COR-L47 (cell line): ENCODE results near the gene ACAD9.
"Not testable (repeated sequence)": the region's sequence is repeated elsewhere in the genome, so short reads cannot be mapped to it uniquely, and the experiment has no call there.

Experiments used
- DNase-seq: peaks from one replicate; lab custom pipeline; 2025; lab: John Stamatoyannopoulos, UW

Gene ACAD9

DNA sequence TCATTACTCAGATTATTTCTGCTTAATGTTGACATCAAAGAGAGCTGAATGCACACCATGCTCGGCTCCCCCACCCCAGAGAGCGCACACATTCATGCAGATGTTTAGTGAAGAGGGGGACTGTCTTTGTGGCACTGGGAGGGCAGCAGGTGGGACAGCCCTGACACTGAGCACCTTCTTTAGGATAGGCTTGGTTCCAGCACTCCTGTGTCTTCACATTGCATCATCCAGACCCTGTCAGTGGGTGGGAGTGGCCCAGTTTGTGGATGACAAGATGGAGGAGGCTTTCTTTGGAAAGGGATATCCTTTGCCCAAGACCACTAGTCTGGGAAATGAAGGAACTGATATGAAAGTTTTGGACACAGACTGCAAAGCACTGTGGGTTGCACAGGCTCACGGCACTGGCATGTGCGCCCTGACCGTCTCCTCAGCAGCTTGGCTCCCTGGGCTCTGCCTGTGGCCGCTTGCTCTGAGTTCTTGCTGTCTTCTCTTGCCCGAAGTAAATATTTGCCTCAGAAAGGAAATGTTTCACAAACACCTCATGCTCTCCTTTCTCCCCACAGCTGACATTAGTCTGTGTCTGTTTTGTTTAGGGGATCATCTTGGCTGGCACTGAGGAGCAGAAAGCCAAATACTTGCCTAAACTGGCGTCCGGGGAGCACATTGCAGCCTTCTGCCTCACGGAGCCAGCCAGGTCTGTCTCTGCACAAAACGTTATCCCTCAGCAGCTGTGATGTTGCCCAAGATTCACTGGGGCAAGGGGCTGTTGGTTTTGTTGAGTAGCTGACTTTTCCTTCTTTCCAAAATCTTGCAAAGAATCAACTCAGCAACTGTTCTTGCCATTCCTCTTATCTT is 16.6 kb downstream of the ACAD9 start:
- no peak for DNase-seq

DNA sequence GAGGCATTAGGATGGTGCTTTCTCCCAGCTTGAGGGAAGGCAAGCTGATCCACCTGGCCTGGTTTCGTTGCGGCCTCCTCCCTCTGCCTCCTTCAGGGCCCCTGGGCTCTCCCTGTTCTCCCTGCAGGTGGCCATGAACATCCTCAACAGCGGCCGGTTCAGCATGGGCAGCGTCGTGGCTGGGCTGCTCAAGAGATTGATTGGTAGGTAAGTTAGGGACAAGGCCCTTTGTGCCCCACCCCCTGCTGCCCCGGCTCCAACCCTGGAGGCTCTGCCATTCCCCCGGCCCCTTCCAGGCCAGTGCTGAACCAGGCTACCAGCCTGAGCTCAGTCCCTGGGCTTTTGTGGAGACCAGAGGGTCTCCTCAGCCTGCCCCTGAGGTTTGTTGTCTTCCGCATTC is 23.0 kb downstream of the ACAD9 start:
- no peak for DNase-seq

DNA sequence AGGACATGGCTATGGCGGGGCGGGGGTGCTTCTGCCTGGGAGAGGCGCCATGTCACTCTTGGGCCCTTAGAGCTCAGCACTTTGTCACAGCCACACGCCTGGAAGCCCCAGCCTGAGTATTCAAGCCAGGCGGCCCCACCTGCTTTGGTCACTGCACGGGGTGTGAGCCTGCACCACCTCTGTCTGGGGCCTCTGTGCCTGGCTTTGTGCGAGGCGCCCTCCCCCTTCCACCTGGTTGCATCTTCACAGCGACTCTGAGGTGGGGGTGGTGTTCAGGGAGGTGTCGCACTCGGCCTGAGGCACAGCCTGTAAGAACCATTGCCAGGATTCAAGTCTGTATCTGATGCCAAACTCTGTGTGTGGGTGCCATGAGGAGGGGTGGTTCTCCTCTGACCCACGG is 24.1 kb downstream of the ACAD9 start:
- no peak for DNase-seq

DNA sequence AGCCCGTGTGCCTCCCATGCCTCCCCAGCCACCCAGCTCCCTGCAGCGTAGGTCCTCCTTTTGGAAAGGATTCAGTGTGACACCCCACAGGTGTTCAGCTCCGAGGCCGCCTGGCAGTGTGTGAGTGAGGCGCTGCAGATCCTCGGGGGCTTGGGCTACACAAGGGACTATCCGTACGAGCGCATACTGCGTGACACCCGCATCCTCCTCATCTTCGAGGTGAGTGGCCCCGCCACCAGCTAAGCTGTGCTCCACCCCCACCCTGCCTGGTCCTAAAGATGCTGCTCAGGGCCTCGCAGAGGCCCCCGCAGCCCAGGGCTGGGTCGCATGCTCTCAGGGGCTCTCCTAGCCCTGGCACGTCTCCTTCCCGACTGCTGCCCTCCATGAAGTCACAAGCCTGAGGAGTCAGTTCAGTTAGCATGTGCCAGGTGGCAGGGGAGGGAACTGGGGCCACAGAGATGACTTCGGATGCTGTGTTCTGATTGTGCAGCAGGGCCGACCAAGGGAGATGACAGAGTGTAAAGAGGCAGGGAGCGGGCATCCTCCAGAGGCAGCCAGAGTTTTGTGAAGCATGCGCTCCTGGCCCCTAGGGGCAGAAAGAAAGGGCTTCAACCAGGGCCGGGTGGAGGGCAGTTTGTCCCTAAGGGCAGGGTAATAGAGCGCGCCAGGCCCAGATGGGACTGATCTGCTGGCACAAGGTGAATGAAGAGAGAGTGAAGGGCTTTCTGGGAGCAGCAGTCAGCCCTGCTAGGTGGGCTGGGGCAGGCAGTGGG is 26.8 kb downstream of the ACAD9 start:
- DNase-seq, result no peak

DNA sequence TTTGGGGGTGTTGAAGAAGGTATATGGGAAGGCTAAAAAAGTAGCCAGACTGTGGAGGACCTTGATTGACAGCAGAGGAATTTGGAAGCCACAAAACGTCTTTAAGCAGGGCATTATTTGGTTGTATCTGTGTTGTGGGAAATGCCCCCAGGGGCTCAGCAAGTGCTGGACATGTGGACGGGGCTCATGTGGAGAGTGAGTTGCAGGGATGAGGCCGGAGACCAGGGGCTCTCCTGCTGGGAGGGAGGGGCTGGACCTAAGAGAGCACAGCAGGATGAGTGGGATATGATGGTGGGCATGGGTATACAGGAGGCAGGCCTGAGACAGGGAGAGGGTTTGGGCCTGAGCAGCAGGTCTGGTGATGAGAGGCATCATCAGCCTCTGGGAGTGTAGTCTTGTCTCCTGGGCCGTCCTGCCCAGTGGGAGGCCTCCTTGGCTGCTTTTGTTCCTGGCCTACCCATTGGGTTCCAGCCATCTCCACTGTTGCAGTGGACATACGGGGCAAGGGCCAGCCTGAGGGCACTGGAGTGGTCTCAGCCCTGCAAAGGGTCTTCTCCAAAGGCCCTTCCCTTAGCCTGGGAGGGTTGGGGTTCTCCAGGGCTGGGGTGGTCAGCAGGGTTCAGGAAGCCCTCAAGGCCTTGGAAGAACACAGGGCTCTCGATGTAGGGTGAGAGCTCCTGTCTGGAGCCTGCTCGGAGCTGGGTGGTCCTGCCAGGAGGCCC is 27.5 kb downstream of the ACAD9 start:
- DNase-seq, result no peak

DNA sequence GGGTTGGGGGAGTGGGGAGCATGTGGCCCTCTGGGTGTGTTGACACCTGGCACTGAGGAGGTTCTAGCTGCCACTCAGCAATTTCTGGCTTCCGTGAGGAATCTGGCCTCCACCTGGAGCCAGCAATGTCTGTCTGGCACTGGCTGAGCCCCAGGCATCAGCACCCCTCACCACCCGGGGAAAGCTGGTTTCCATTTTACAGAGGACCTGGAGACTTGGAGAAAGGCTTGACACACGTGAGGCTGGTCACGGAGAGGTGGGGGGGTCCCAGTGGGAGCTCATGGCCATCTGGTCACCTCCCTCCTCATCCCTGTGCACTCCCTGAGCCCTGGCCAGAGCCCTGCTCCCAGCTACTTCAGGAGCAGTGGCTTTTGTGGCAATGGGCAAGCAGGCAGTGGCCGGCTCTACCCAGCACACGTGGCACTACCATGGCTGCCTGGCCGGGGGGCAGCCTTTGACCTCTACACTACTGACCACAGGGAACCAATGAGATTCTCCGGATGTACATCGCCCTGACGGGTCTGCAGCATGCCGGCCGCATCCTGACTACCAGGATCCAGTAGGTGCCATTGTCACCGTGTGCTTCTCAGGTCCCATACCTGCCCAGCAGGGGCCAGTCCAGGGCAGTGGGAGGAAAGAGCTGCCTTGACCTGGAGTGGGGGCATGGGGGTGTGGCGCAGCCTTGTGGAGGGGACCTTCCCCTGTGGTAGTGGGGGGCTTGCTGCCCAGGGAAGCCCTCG is 28.5 kb downstream of the ACAD9 start:
- no peak for DNase-seq

DNA sequence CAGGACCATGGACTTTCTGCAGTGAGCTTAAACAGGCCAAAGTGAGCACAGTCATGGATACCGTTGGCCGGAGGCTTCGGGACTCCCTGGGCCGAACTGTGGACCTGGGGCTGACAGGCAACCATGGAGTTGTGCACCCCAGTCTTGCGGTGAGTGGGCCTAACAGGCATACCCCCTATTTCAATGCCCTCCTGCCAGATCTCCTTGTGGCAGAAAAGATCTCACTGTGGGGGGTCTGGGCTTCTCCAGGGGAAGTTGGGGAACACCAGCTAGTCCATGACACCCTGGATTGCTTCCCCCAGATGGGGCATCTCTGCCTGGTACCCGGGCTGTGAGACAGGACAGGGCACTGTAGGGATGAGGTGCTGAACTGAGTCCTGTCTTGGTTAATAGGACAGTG is 29.5 kb downstream of the ACAD9 start:
- no peak for DNase-seq

DNA sequence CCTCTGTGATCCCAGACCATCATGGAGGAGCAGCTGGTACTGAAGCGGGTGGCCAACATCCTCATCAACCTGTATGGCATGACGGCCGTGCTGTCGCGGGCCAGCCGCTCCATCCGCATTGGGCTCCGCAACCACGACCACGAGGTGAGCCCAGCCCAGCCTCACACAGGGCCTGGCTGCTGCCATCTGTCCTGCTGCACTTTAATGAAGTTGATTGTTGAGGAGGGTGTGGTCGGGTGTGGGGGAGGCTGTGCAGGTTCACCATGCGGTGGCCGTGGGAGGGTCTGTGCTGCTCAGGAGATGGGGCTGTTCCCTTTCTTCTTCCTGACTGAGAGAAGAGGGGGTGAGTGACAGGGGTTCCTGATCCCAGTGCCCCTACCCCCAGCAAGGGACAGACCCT is 30.6 kb downstream of the ACAD9 start:
- no peak for DNase-seq

DNA sequence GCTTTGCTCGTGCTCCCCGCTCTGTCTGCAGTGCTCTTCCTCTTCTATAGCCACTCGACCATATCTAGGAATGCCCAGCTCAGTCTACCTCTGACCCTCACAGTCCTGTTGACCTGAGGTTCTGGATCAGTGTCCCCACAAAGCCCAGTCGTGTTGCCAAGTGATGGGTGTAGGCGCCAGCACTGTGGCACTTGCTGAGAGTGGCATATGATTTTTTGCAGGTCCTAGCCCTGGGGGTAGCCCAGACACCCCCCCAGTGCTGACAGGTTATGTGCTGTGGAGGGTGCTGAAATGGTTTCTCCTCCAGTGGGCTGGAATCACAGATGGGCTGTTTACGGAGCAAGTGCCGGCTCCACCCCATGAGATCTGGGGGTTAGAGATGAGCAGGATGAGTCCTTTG is 32.5 kb downstream of the ACAD9 start:
- DNase-seq, result no peak

DNA sequence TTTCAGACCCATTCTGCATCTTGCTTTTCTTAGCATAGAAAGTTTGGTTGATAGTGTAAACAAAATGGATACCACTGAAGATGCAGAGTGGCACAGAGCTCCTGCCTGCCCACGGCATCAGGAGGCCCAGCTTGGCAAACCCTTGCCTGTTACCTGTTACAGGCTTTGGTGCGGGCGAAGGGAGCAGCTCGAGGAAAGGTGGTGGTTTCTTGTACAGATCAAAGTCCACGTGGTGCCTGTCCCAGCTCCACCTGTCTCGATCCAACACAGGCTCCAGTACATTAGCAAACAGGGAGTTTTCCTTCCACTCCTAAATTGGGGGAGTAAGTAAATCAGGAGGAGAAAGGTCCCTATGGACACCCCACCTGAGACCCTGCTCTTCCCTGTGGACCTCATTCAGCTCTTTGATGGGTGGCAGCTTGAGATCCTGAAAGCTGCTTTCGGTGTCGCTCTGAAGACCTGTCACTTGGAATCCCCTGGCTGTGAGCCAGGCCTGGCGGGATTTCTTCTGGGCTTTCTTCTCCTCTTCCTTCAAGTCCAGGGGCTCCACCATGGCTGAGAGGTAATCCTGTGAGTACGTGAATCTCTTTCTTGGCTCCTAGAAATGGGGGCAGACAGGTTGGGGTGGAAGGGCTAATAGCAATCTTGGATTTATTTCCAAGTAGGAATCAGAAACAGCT is 35.7 kb downstream of the ACAD9 start:
- DNase-seq, result no peak

DNA sequence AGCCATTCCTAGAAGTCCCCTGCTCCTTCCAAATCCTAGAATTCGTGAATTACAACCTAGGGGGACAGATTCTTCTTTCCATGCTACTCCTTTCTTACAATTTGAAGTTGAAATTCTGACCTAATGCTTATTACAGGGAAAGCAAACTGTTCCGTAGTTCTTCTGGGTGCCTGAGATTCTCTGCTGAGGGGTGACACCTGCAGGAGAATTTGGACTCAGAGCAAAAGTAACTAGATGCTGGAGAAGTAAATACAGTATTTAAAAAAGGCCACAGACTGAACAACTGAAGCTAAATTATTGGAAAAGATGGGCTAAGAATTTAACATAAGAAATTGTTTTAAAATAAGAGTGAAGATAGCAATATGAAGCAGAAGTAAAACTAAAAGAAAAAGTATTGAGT is 37.9 kb downstream of the ACAD9 start:
- no peak for DNase-seq

DNA sequence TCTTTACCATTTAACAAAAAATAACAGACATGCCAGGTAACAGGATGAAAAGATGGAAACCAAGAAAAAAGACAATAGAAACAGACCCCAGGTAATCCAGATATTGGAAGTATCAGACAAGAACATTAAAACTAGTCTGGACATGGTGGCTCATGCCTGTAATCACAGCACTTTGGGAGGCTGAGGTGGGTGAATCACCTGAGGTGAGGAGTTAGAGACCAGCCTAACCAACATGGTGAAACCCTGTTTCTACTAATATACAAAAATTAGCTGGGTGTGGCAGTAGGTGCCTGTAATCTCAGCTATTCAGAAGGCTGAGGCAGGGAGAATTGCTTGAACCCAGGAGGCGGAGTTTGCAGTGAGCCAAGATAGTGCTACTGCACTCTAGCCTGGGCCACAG is 40.6 kb downstream of the ACAD9 start:
- DNase-seq, result no peak

DNA sequence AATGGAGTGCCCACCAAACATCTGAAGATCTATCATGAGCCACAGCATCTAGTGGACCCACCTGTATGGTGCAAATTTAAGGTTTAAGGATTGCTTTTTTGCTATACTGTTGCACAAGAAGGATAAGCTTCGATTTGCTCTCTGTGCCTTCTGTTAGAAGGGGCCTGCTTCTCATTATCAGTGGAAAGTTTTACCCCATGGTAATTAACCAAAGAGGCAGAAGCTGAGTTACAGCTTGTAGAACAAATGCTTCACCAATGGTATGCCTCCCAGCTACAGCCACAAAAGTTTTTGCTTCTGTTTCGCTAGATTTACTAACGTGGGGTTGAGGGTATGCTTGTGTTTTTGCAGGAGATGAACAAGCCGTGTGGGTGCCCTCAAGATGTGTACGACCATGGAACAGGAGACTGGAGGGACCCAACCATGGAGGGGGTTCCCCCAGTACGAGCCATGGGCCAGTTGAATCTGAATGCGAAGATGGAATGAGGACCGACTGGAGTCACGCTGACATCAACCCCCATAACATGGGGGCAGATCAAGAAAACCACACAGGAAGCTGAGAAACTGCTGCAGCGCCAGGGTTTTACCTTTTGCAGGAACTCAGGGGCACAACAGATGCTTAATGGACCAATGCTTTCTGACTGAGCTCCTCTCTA is 43.5 kb downstream of the ACAD9 start:
- DNase-seq, result no peak

DNA sequence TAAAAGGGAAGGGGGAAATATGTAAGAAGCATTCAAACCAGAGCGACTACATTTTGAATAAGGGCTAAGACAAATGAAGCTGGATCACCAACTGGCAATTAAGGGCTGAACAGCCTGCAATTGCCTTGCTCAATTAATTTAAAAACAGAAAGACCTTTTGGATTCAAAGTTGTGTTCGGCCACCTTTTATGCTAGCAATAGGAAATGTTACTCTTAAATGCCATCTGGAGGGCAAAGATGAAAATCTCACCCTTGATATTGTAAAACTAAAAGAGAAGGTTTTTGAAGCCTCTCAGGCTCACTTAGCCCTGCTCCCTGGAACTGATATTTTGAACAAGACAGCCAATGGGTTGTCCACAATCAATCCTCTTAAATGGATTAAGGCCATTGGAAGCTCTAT is 44.2 kb downstream of the ACAD9 start:
- no peak for DNase-seq

DNA sequence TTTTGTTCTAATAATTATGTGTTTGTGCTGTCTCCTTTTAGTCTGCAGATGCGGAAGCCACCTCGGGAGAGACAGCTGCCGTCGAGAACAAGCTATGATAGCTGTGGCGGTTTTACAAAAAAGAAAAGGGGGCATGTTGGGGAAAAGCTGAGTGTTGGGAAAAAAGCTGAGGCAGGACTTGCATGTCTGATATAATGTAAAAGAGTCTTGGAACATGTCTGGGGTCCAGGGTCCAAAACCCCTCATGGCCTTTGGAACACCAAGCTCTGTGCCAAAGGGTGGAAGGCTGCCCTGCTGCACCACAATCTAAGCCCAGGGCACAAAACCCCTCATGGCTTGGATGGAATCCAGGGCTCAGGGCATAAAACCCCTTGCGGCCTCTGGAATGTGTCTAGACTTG is 44.6 kb downstream of the ACAD9 start:
- DNase-seq, result not testable (repeated sequence)

DNA sequence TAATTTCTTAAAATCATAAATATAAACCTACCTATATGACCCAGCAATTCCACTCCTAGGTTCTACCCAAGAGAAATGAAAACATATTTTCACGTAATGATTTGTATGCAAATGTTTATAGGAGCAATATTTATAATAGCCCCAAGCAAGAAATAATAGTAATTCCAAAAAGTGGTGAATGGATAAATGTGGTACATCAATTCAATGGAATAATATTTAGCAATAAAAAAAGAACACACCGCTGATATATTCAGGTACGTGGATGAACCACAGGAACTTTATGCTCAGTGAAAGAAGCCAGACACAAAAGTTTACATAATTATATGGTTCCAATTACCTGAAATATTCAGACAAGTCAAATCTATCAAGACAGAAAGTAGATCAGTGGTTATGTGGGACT is 49.9 kb downstream of the ACAD9 start:
- no peak for DNase-seq

DNA sequence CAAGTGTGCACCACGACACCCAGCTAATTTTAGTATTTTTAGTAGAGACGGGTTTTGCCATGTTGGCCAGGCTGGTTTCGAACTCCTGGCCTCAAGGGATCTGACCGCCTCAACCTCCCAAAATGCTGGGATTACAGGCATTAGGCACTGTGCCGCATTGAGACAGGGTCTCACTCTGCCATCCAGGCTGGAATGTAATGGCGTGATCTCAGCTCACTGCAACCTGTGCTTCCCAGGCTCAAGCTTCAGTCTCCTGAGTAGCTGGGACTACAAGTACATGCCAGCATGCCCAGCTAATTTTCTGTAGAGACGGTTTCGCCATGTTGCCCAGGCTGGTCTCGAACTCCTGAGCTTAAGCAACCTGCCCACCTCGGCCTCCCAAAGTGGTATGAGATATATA is 51.6 kb downstream of the ACAD9 start:
- DNase-seq, result no peak

DNA sequence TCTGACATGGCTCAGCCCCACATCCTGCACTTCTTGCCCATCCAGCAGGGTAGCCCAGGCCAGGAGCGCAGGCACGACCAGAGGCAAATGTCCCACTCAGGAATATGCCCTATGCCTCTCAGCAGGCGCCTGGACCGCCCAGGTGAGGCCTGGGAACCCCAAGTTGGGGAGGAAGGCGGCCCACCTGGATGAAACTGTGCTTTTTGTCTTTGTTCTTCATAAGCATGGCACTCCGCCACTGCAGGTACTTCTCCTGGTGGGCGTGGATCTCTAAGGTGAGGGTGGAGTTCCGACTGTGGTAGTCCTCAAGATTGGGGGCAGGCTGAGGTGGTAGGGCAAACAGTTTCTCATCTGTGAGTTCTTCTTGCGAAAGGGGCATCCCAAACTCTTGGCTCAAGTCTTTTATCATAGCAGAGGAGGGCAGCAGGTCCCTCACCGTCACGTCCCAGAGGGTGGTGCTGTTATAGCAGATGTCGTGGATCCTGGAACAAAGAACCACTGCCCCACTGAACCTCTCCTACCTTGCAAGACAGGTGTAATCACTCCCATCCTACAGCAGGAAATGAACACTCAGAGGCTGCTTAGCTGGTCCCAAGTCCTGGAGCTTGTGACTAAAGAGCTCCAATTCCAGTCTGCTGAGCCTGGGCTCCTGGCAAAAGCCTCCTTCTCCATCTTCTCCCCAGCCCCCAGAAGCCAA is 53.2 kb downstream of the ACAD9 start:
- DNase-seq, result no peak

DNA sequence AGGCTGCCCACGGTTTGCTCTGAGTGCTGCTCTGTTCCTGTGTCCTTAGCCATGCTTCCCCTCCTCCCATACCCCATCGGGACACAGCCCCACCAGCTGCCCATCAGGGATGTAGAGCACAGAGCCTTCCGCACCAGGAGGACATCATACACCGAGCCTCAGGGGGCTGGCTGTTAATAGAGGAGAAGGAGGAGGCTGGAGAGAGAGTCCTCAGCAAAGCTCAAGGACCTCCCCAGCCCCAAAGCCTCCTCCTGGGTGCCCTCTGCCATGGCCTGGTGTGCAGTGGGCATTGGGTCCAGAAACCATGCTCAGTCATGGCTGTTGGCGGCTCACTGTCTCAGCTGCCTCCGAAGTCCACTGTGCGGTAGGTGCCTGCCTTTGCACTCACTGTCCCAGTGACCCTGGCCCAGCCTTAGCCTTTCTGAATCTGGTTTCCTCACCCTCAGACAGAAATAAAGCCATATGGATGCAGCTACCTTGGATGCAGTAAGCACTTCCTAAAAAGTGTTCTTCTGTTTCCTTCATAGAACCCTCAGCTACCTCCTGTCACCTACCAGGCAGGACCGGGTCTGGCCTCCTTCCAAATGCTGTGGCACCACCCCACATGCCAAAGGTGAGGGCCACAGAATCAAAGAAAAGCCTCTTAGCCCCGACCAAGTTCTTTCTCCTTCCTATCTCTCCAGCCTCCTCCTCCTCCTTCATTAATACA is 53.9 kb downstream of the ACAD9 start:
- DNase-seq, result no peak

DNA sequence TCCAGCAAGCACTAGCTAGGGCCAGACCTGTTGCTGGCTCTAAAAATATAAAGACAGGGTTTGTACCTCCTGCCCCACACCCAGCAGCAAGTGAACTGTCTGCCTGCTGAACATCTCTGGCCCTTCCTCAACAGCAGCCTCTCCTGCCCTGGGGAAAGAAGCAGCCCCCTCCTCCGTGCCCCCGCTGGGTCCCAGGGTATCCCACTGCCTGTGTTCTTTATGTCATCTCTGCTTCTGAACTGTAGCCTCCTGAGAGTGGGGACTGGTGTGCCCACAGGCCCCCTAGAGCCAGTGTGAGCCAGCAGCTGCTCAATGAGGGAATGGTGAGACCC is 54.5 kb downstream of the ACAD9 start:
- no peak for DNase-seq
